NCI-H345 treated with DMSO at 0.1 percent for 48 hours (cell line): Measurements from ENCODE around the gene FRMD4B.

Experiments used
- DNase-seq: peaks from one replicate; lab custom pipeline; 2025; ENCODE audit not compliant: unreplicated experiment; lab: John Stamatoyannopoulos, UW

Gene FRMD4B

GRCh38 chr3:69210068-69210730, 175.7 kb downstream of the FRMD4B start:
- no peak for DNase-seq

GRCh38 chr3:69209413-69209812, 176.5 kb downstream of the FRMD4B start:
- no peak for DNase-seq

GRCh38 chr3:69207031-69207430, 178.9 kb downstream of the FRMD4B start:
- no peak for DNase-seq

- DNase-seq, result no peak
Observed at GRCh38 chr3:69205385-69205784, 180.5 kb downstream of the FRMD4B start.

GRCh38 chr3:69204315-69204957, 181.5 kb downstream of the FRMD4B start:
- DNase-seq, result no peak

- no peak for DNase-seq
Observed at GRCh38 chr3:69203631-69204314, 182.1 kb downstream of the FRMD4B start.

- peak; percentile 43 for DNase-seq
Observed at GRCh38 chr3:69201658-69202057, 184.2 kb downstream of the FRMD4B start.

- DNase-seq, result peak; percentile 24
Observed at GRCh38 chr3:69200384-69201068, 185.4 kb downstream of the FRMD4B start.

- no peak for DNase-seq
Observed at GRCh38 chr3:69199942-69200341, 185.9 kb downstream of the FRMD4B start.

GRCh38 chr3:69197922-69198530, 187.9 kb downstream of the FRMD4B start:
- DNase-seq, result no peak

- no peak for DNase-seq
Observed at GRCh38 chr3:69197455-69197854, 188.4 kb downstream of the FRMD4B start.

- no peak for DNase-seq
Observed at GRCh38 chr3:69196876-69197275, 189.0 kb downstream of the FRMD4B start.

- DNase-seq, result no peak
Observed at GRCh38 chr3:69194431-69195165, 191.3 kb downstream of the FRMD4B start.

- no peak for DNase-seq
Observed at GRCh38 chr3:69193749-69194148, 192.1 kb downstream of the FRMD4B start.

- no peak for DNase-seq
Observed at GRCh38 chr3:69191516-69191915, 194.4 kb downstream of the FRMD4B start.

GRCh38 chr3:69189487-69189886, 196.4 kb downstream of the FRMD4B start:
- DNase-seq, result no peak

GRCh38 chr3:69186575-69187093, 199.3 kb downstream of the FRMD4B start:
- DNase-seq, result no peak

GRCh38 chr3:69182588-69183316, 203.1 kb downstream of the FRMD4B start:
- DNase-seq, result no peak

GRCh38 chr3:69181592-69182211, 204.2 kb downstream of the FRMD4B start:
- no peak for DNase-seq
